OCI-LY3 (cell line): ENCODE data around the gene RFWD3.
A peak's percentile ranks its signal among the peaks of the same experiment; 100 is the strongest.

Source experiments
- H2AFZ ChIP-seq: fragments of 200-600, 300-600 bp; shearing (Covaris generic); 2 replicates; pipeline ENCODE4 v1.6.0; 2014; ENCODE audit warnings: antibody characterized with exemption, low read depth, low read length
- H3K27ac ChIP-seq: fragments of 200-600, 300-600 bp; sonication (generic); 2 replicates; pipeline ENCODE4 v1.5.1; 2014; ENCODE audit warnings: mild to moderate bottlenecking, low read length, moderate library complexity, mixed read lengths
- H3K27me3 ChIP-seq: fragments of 200-600, 300-600 bp; sonication (generic); 2 replicates; pipeline ENCODE4 v1.6.1; 2014; ENCODE audit warnings: low read depth, low read length, mixed read lengths
- H3K36me3 ChIP-seq: fragments of 200-600, 300-600 bp; sonication (generic); replicated peaks from 2 replicates; pipeline ENCODE3; 2014; ENCODE audit warnings: low read depth, low read length, mixed read lengths
- H3K4me1 ChIP-seq: fragments of 300-600, 200-600 bp; sonication (generic); 2 replicates; pipeline ENCODE4 v1.6.1; 2014; ENCODE audit warnings: low read length, mixed read lengths
- H3K4me2 ChIP-seq: fragments of 200-600, 300-600 bp; sonication (generic); 2 replicates; pipeline ENCODE4 v1.6.1; 2014; ENCODE audit warnings: low read length, mixed read lengths
- H3K4me3 ChIP-seq: fragments of 300-600, 200-600 bp; sonication (generic); 2 replicates; pipeline ENCODE4 v1.5.1; 2014; ENCODE audit warnings: antibody characterized with exemption, mild to moderate bottlenecking, low read length, moderate library complexity
- H3K79me2 ChIP-seq: fragments of 300-600, 200-600 bp; shearing (Covaris generic); 2 replicates; pipeline ENCODE4 v1.6.1; 2014; ENCODE audit warnings: mild to moderate bottlenecking, low read length, mixed read lengths
- H3K9ac ChIP-seq: fragments of 300-600, 200-600 bp; shearing (Covaris generic); 2 replicates; pipeline ENCODE4 v1.6.0; 2014; ENCODE audit warnings: mild to moderate bottlenecking, low read length, moderate library complexity
- H3K9me3 ChIP-seq: fragments of 200-600, 300-600 bp; shearing (Covaris generic); 2 replicates; pipeline ENCODE4 v1.6.1; 2014; ENCODE audit warnings: low read length, mixed read lengths; ENCODE audit not compliant: insufficient read depth
- H4K20me1 ChIP-seq: fragments of 200-600, 300-600 bp; sonication (generic); 2 replicates; pipeline ENCODE4 v1.6.1; 2016; ENCODE audit warnings: low read length, mixed read lengths; ENCODE audit not compliant: insufficient read depth
- EZH2phosphoT487 ChIP-seq: fragments of 200-600 bp; shearing (Covaris generic); IDR thresholded peaks from 2 replicates; pipeline ENCODE4 v1.6.1; 2018; ENCODE audit warnings: antibody characterized with exemption, mixed run types, low read depth
- TF ChIP-seq, protein P1 (sequence below): fragments of 200-600, 300-600 bp; sonication (generic); IDR thresholded peaks from 2 replicates; pipeline ENCODE4 v1.5.1; 2014; ENCODE audit warnings: antibody characterized with exemption, low read length, low read depth

Gene RFWD3

DNA sequence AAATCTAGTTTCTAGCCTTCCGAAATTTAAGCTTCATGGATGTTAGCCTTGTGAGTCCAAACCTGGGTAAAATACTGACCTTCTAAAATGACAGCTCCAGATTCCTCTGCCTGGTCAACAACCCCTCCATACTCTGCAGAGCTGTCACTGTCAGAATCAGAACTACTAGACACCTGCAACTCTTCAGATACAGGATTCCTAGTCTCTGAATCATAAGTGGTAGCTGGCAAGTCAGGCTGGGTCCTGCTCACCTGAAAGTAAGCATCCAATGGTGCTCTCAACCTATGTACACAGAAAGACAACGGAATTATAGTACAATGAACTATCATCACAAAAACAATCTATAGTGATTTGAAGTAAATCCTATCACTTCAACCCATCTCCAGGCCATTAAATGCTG is 14.8 kb downstream of the RFWD3 start:
- Histone ChIP-seq H3K79me2 (peaks cover 97% of the 10 kb centered on the region), H4K20me1 (peaks cover 41% of the 10 kb centered on the region), H3K27ac (no peak overlapping the region), H3K27me3 (no peaks in the 10 kb centered on the region), H3K9ac (no peak overlapping the region), H3K4me2 (no peak overlapping the region), H3K4me1 (no peaks in the 10 kb centered on the region), H3K36me3 (peaks cover 58% of the 10 kb centered on the region), H3K4me3 (no peak overlapping the region), H3K9me3 (no peaks in the 10 kb centered on the region), H2AFZ (no peak overlapping the region)
- no peak for TF ChIP-seq EZH2phosphoT487
- TF ChIP-seq, protein P1, sequence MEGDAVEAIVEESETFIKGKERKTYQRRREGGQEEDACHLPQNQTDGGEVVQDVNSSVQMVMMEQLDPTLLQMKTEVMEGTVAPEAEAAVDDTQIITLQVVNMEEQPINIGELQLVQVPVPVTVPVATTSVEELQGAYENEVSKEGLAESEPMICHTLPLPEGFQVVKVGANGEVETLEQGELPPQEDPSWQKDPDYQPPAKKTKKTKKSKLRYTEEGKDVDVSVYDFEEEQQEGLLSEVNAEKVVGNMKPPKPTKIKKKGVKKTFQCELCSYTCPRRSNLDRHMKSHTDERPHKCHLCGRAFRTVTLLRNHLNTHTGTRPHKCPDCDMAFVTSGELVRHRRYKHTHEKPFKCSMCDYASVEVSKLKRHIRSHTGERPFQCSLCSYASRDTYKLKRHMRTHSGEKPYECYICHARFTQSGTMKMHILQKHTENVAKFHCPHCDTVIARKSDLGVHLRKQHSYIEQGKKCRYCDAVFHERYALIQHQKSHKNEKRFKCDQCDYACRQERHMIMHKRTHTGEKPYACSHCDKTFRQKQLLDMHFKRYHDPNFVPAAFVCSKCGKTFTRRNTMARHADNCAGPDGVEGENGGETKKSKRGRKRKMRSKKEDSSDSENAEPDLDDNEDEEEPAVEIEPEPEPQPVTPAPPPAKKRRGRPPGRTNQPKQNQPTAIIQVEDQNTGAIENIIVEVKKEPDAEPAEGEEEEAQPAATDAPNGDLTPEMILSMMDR: no peak

DNA sequence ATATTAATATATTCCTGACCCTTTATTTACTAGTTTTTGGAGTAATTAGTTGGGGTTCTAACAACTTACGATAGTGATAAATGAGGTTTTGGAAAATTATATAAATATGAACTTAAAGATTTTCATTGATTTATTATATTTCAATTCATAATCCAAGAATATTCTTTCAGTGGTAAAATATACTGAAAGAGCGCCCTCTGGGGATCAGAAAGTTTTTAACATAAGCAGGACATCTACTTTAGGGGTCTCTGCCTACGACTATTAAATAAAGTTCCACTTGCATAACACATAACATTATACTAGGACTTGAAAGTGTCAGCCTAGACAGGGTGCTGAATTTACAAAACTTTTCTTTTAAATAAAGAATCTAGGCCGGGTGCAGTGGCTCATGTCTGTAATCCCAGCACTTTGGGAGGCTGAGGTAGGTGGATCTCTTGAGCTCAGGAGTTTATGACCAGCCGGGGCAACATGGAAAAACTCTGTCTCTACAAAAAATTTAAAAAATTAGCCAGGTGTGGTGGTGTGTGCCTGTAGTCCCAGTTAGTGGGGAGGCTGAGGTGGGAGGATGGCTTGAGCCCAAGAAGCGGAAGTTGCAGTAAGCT is 15.6 kb downstream of the RFWD3 start:
- H3K36me3 ChIP-seq: peaks cover 55% of the 10 kb centered on the region
- peaks cover 36% of the 10 kb centered on the region for H4K20me1 ChIP-seq
- no peaks in the 10 kb centered on the region for H3K27me3 ChIP-seq
- TF ChIP-seq, protein P1: peak; percentile 49
- no peak for TF ChIP-seq EZH2phosphoT487
- H3K79me2 ChIP-seq: peaks cover 93% of the 10 kb centered on the region
- H3K9ac ChIP-seq: no peak overlapping the region
- no peak overlapping the region for H3K4me2 ChIP-seq
- no peak overlapping the region for H2AFZ ChIP-seq
- no peak overlapping the region for H3K27ac ChIP-seq
- H3K4me1 ChIP-seq: no peaks in the 10 kb centered on the region
- no peaks in the 10 kb centered on the region for H3K9me3 ChIP-seq
- H3K4me3 ChIP-seq: no peak overlapping the region

DNA sequence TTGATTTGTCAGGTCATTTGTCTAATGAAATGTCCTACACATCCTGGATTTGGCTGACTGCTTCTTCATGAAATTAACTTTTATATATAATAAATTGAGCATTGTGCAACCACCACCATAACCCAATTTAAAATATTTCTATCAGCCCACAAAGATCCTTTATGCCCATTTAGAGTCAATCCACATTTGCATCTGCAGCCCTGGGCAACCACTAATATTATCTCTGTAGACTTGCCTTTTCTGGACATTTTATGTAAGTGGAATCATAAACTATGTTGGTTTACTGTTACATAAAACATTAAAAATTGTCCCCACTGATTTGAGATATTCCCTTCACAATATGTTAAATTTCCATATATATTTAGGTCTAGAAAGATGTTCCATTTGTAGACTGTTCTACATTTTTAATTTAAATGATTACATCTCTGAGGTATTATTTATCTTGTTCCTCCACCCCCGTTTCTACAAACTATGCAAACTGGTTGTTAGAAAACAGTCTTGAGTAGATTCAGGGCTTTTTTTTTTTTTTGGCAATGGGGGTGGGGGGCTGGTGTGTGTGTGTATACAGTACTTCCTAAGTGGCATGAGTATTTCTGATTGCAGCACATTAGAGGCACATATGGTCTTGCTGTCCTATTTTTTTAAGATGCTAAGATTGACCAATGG is 16.7 kb downstream of the RFWD3 start:
- Histone ChIP-seq H3K27me3 (no peaks in the 10 kb centered on the region), H3K79me2 (peaks cover 86% of the 10 kb centered on the region), H2AFZ (no peak overlapping the region), H3K4me2 (no peak overlapping the region), H3K4me1 (no peaks in the 10 kb centered on the region), H3K9ac (no peak overlapping the region), H3K27ac (no peak overlapping the region), H3K4me3 (no peak overlapping the region), H3K9me3 (no peaks in the 10 kb centered on the region), H4K20me1 (peaks cover 31% of the 10 kb centered on the region), H3K36me3 (peaks cover 53% of the 10 kb centered on the region)
- TF ChIP-seq EZH2phosphoT487: no peak
- TF ChIP-seq, protein P1: no peak

DNA sequence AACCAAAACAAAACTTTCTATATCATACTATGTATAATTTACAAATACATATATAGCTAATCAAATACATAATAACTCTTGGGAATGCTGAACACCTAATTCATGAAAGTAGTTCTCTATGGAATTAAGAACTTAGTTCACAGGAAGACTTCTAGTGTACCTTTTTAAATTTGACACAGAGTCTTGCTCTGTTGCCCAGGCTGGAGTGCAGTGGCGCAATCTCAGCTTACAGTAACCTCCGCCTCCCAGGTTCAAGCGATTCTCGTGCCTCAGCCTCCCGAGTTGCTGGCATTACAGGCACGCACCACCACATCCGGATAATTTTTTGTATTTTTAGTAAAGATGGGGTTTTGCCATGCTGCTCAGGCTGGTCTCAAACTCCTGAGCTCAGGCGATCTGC is 24.7 kb downstream of the RFWD3 start:
- H3K4me1 ChIP-seq: no peaks in the 10 kb centered on the region
- H3K79me2 ChIP-seq: peaks cover 20% of the 10 kb centered on the region
- H3K9ac ChIP-seq: no peak overlapping the region
- peaks cover 5% of the 10 kb centered on the region; the same call in 1 of the 2 replicates for H4K20me1 ChIP-seq
- H2AFZ ChIP-seq: no peak overlapping the region
- no peaks in the 10 kb centered on the region for H3K9me3 ChIP-seq
- H3K4me2 ChIP-seq: no peak overlapping the region
- H3K4me3 ChIP-seq: no peak overlapping the region
- no peak for TF ChIP-seq EZH2phosphoT487
- TF ChIP-seq, protein P1: no peak
- no peak overlapping the region for H3K27ac ChIP-seq
- H3K27me3 ChIP-seq: no peaks in the 10 kb centered on the region
- peaks cover 48% of the 10 kb centered on the region for H3K36me3 ChIP-seq
